Ascending aorta (tissue), 2 donors: ENCODE results near the gene GSTO2. TPM values are rescaled to one million over a fixed set of nuclear protein-coding genes. Genes with fewer than 3 reads are reported as not detected.
A peak's percentile ranks its signal among the peaks of the same experiment; 100 is the strongest.

ENCODE experiments used
- DNase-seq, 2 donors: peaks; one replicate each; pipeline ENCODE4 v3.0.0-alpha.2; 2019; ENCODE audit warnings: low spot score in 2 of 2
- H3K27ac ChIP-seq, 2 donors: fragments of 200-600 bp; sonication (generic); one replicate each; pipeline ENCODE4 v1.5.1; 2016 to 2017; ENCODE audit warnings: mild to moderate bottlenecking in 1 of 2
- H3K27me3 ChIP-seq: fragments of 200-600 bp; sonication (generic); one replicate; pipeline ENCODE4 v1.5.1; 2017
- H3K36me3 ChIP-seq, 2 donors: fragments of 200-600 bp; sonication (generic); one replicate each; pipeline ENCODE4 v1.5.1; 2016
- H3K4me1 ChIP-seq, 2 donors: fragments of 200-600 bp; sonication (generic); one replicate each; pipeline ENCODE4 v1.5.1; 2016 to 2017; ENCODE audit warnings: mild to moderate bottlenecking in 1 of 2
- H3K4me3 ChIP-seq, 2 donors: fragments of 200-600 bp; sonication (generic); one replicate each; pipeline ENCODE4 v1.5.1; 2016 to 2017; ENCODE audit warnings: mild to moderate bottlenecking in 1 of 2
- H3K9me3 ChIP-seq, 2 donors: fragments of 200-600 bp; sonication (generic); one replicate each; pipeline ENCODE4 v1.5.1; 2016
- CTCF ChIP-seq, 3 experiments: fragments of 200-600 bp in 2 of 3; fragments of 450-650 bp in 1 of 3; sonication (generic) in 2 of 3; IDR thresholded peaks; one replicate each; pipeline ENCODE4 v1.5.1; 2016 to 2019; ENCODE audit warnings: antibody characterized with exemption in 3 of 3, mild to moderate bottlenecking in 1 of 3, moderate library complexity in 1 of 3
- intact Hi-C: fragments of 100-400 bp; cut with DNase I; formaldehyde crosslinking; loops from one replicate; pipeline ENCODE4 v1.15.1; 2023
- total RNA-seq: library from RNA; depleted of rRNA; stranded (reverse); fragments of >200 nt; gene quantifications from one replicate; pipeline ENCODE4 v1.1.0, GENCODE V29; 2016

Gene GSTO2
- total RNA-seq, 1 donor from 2014 or later, result not detected

- peaks cover 0 to 24% of the 10 kb centered on the region in 2 donors for H3K4me1 ChIP-seq
- intact Hi-C loops, result loop anchor here (1.0 to 10.0 kb wide), 2 partner anchors 23 to 351 kb away; partner anchors contain the start of gene CFAP43
These were observed 13.5 kb upstream of the GSTO2 start for GRCh38 chr10:104255311-104255981.

GRCh38 chr10:104256335-104256961, 12.5 kb upstream of the GSTO2 start:
- H3K27ac ChIP-seq, result peak overlapping the region; percentile 96 to 97
- DNase-seq, result no peak
- H3K36me3 ChIP-seq, result peaks cover 10 to 31% of the 10 kb centered on the region in 2 donors
- intact Hi-C loops, result loop anchor here (10.0 kb wide), 1 partner anchor 352 kb away; no protein-coding TSS in a partner anchor
- no peaks in the 10 kb centered on the region for H3K9me3 ChIP-seq
- peaks cover 0 to 24% of the 10 kb centered on the region in 2 donors for H3K4me1 ChIP-seq
- no peaks in the 10 kb centered on the region for H3K27me3 ChIP-seq
- TF ChIP-seq CTCF (IDR thresholded peaks at IDR 0.05), result no peak
- H3K4me3 ChIP-seq, result peak overlapping the region; percentile 86 to 87

More at GRCh38 chr10:104255311-104255981, 13.5 kb upstream of the GSTO2 start:
- H3K36me3 ChIP-seq, result peaks cover 10 to 26% of the 10 kb centered on the region in 2 donors
- no peaks in the 10 kb centered on the region for H3K27me3 ChIP-seq
- no peaks in the 10 kb centered on the region for H3K9me3 ChIP-seq
- peak overlapping the region; percentile 86 to 87 for H3K4me3 ChIP-seq
- DNase-seq, result no peak
- peak overlapping the region; percentile 96 to 97 for H3K27ac ChIP-seq
- no peak for TF ChIP-seq CTCF (IDR thresholded peaks at IDR 0.05)

- Histone ChIP-seq H3K36me3 (peaks cover 14 to 39% of the 10 kb centered on the region in 2 donors), H3K27ac (peak overlapping the region in 1 of 2 donors; percentile 97), H3K4me3 (peak overlapping the region; percentile 86 to 87), H3K4me1 (peaks cover 0 to 24% of the 10 kb centered on the region in 2 donors), H3K9me3 (no peaks in the 10 kb centered on the region), H3K27me3 (no peaks in the 10 kb centered on the region)
- intact Hi-C loops, result loop anchor here (10.0 kb wide), 1 partner anchor 352 kb away; no protein-coding TSS in a partner anchor
- no peak for TF ChIP-seq CTCF (IDR thresholded peaks at IDR 0.05)
- DNase-seq, result no peak
These were observed 11.7 kb upstream of the GSTO2 start for GRCh38 chr10:104257235-104257634.

GRCh38 chr10:104258209-104258608, 10.8 kb upstream of the GSTO2 start:
- intact Hi-C loops, result loop anchor here (10.0 kb wide), 1 partner anchor 353 kb away; no protein-coding TSS in a partner anchor
- Histone ChIP-seq H3K36me3 (peaks cover 19 to 47% of the 10 kb centered on the region in 2 donors), H3K27me3 (no peaks in the 10 kb centered on the region), H3K27ac (no peak overlapping the region), H3K4me3 (no peak overlapping the region), H3K9me3 (no peaks in the 10 kb centered on the region), H3K4me1 (peaks cover 0 to 24% of the 10 kb centered on the region in 2 donors)
- DNase-seq, result no peak
- TF ChIP-seq CTCF (IDR thresholded peaks at IDR 0.05), result no peak

GRCh38 chr10:104259456-104259855, 9.5 kb upstream of the GSTO2 start:
- Histone ChIP-seq H3K36me3 (peaks cover 19 to 50% of the 10 kb centered on the region in 2 donors), H3K27ac (peak overlapping the region; percentile 53 to 60), H3K4me3 (no peak overlapping the region), H3K9me3 (no peaks in the 10 kb centered on the region), H3K27me3 (no peaks in the 10 kb centered on the region), H3K4me1 (peaks cover 0 to 21% of the 10 kb centered on the region in 2 donors)
- intact Hi-C loops, result loop anchor here (10.0 kb wide), 1 partner anchor 355 kb away; no protein-coding TSS in a partner anchor
- TF ChIP-seq CTCF (IDR thresholded peaks at IDR 0.05), result no peak
- DNase-seq, result no peak
